ENCODE data around the gene STAT3. TPM values are rescaled to one million over a fixed set of nuclear protein-coding genes. Genes with fewer than 3 reads are reported as not detected.
A peak's percentile ranks its signal among the peaks of the same experiment; 100 is the strongest.
"Not testable (repeated sequence)": the region's sequence is repeated elsewhere in the genome, so short reads cannot be mapped to it uniquely, and the experiment has no call there.

Gene STAT3
- total RNA-seq, 6 experiments from 2014 or later: 65.3 to 74.5 (median 68.8) TPM

- peak; percentile 36 for DNase-seq
- no peak overlapping the region for H3K4me3 Mint-ChIP-seq
- no peak for TF ChIP-seq CTCF (IDR thresholded peaks at IDR 0.05)
- H3K36me3 Mint-ChIP-seq (ENCODE audit: low read depth): peaks cover 11% of the 10 kb centered on the region
- no peaks in the 10 kb centered on the region for H3K9me3 Mint-ChIP-seq
- peaks cover 71% of the 10 kb centered on the region for H3K4me1 Mint-ChIP-seq (ENCODE audit: low read depth)
- peak overlapping the region; percentile 34 for H3K27ac Mint-ChIP-seq
- peaks cover 6% of the 10 kb centered on the region for H3K27me3 Mint-ChIP-seq (ENCODE audit: insufficient read depth)
These were observed 24.3 kb downstream of the STAT3 start for GRCh38 chr17:42363767-42364585.

- peaks cover 11% of the 10 kb centered on the region for H3K36me3 Mint-ChIP-seq (ENCODE audit: low read depth)
- peaks cover 6% of the 10 kb centered on the region for H3K27me3 Mint-ChIP-seq (ENCODE audit: insufficient read depth)
- no peak overlapping the region for H3K27ac Mint-ChIP-seq
- no peak overlapping the region for H3K4me3 Mint-ChIP-seq
- peaks cover 71% of the 10 kb centered on the region for H3K4me1 Mint-ChIP-seq (ENCODE audit: low read depth)
- no peaks in the 10 kb centered on the region for H3K9me3 Mint-ChIP-seq
- TF ChIP-seq CTCF (IDR thresholded peaks at IDR 0.05): no peak
- no peak for DNase-seq
These were observed 25.0 kb downstream of the STAT3 start for GRCh38 chr17:42363231-42363630.

- Mint-ChIP-seq H3K36me3 (ENCODE audit: low read depth) (peaks cover 11% of the 10 kb centered on the region), H3K27ac (no peak overlapping the region; the same call in 1 of the 2 replicates), H3K4me3 (no peak overlapping the region), H3K9me3 (no peaks in the 10 kb centered on the region), H3K27me3 (ENCODE audit: insufficient read depth) (peaks cover 6% of the 10 kb centered on the region), H3K4me1 (ENCODE audit: low read depth) (peaks cover 66% of the 10 kb centered on the region)
- TF ChIP-seq CTCF (IDR thresholded peaks at IDR 0.05): no peak
- no peak for DNase-seq
These were observed 25.8 kb downstream of the STAT3 start for GRCh38 chr17:42362245-42362961.

DNA sequence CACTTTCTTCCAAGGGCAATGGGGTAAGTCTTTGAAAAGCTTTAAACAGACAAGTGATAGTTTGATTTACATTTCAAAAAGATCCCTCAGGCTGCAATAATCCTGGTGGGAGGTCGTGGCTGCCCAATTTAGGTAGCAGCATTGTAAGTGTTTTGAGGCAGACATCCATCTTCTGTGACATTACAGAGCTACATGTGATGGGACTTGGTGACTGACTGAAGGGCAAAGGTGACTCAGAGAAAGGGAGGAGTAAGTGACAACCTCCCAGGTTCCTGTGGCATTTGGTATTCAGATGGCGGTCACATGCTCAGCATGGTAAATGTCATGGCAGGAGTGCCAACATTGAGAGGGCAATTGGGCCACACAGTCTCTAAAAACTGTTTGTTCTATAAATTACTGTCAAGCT, 26.5 kb downstream of the STAT3 start:
- peaks cover 61% of the 10 kb centered on the region for H3K4me1 Mint-ChIP-seq (ENCODE audit: low read depth)
- no peak for TF ChIP-seq CTCF (IDR thresholded peaks at IDR 0.05)
- DNase-seq: no peak
- peaks cover 11% of the 10 kb centered on the region for H3K36me3 Mint-ChIP-seq (ENCODE audit: low read depth)
- H3K9me3 Mint-ChIP-seq: no peaks in the 10 kb centered on the region
- no peak overlapping the region for H3K4me3 Mint-ChIP-seq
- H3K27me3 Mint-ChIP-seq (ENCODE audit: insufficient read depth): peaks cover 3% of the 10 kb centered on the region
- H3K27ac Mint-ChIP-seq: no peak overlapping the region

DNA sequence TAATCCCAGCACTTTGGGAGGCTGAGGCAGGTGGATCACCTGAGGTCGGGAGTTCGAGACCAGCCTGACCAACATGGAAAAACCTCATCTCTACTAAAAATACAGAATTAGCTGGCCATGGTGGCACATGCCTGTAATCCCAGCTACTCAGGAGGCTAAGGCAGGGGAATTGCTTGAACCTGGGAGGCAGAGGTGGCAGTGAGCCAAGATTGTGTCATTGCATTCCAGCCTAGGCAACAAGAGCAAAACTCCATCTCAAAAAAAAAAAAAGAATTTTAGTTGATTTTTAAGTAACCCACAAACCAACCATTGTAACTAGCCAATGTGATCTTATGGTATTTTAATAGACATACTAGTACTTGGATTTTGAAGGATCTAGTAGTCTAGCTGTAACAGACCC, 27.9 kb downstream of the STAT3 start:
- H3K9me3 Mint-ChIP-seq; H3K27me3 Mint-ChIP-seq (ENCODE audit: insufficient read depth); H3K4me3 Mint-ChIP-seq: not testable (repeated sequence)
- Mint-ChIP-seq H3K36me3 (ENCODE audit: low read depth) (peaks cover 11% of the 10 kb centered on the region), H3K4me1 (ENCODE audit: low read depth) (peaks cover 57% of the 10 kb centered on the region), H3K27ac (peak overlapping the region; percentile 11; the same call in 1 of the 2 replicates)
- DNase-seq: peak; percentile 30

DNA sequence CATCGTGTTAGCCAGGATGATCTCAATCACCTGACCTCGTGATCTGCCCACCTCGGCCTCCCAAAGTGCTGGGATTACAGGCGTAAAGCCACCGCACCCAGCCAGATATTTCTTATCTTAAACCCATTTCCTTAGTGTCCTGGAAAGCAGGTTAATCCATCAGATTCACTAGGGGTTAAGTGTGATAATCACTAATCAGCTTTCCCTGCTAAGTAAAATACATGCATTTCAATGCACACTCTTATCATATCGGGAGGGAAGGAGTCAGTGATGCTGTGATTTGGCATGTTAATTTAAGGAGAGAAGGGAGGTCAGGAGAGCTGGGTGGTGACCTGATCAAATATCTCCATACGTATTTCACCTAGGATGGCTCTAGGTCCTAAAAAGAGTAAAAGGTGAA, 29.1 kb downstream of the STAT3 start:
- no peak overlapping the region for H3K4me3 Mint-ChIP-seq
- peaks cover 49% of the 10 kb centered on the region for H3K4me1 Mint-ChIP-seq (ENCODE audit: low read depth)
- H3K27ac Mint-ChIP-seq: no peak overlapping the region
- H3K36me3 Mint-ChIP-seq (ENCODE audit: low read depth): peaks cover 6% of the 10 kb centered on the region; the same call in 1 of the 2 replicates
- TF ChIP-seq CTCF (IDR thresholded peaks at IDR 0.05): no peak
- no peaks in the 10 kb centered on the region for H3K9me3 Mint-ChIP-seq
- DNase-seq: no peak
- peaks cover 3% of the 10 kb centered on the region for H3K27me3 Mint-ChIP-seq (ENCODE audit: insufficient read depth)
